GM19468 (cell line): Measurements from ENCODE around the gene RNF5.
"Not testable (repeated sequence)": the region's sequence is repeated elsewhere in the genome, so short reads cannot be mapped to it uniquely, and the experiment has no call there.

Experiments used
- ATAC-seq: cut with Tn5 transposase; IDR thresholded peaks from one replicate; pipeline ENCODE4 v1.9.1; 2021; ENCODE audit warnings: mild to moderate bottlenecking, moderate library complexity, moderate number of reproducible peaks; ENCODE audit not compliant: unreplicated experiment; ENCODE audit errors: extremely low read depth

RNF5 gene

DNA sequence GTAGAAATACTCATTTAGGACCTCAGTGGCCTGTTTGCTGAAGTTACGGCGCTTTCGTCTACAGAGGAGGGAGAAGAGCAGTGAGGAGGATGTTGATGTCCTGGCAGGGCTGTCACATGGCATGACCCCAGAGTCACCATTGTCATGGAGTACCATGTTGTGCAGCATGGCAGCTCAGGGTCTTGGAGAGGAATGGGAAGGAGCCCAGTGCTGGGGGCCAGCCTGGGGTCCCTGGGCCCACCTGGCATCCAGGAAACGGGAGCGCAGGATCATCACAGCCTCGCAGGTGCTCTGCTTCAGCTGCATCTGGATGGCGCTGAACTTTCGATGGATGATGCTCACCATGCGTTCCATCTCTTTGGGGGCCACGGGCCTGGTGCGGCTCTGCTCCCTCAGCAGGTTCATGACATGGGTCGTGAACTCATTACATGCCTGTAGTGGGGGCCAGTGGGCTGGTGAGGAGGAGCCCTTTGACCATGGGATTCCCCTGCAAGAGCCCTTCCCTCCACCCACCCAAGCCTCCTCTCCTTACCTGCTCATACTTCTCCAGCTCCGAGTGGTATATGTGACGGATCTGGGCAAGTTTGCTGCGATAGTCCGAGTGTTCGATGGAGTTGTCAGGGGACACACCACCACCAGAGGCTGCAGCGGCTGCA lies 9.6 kb downstream of the RNF5 start:
- not testable (repeated sequence) for ATAC-seq

DNA sequence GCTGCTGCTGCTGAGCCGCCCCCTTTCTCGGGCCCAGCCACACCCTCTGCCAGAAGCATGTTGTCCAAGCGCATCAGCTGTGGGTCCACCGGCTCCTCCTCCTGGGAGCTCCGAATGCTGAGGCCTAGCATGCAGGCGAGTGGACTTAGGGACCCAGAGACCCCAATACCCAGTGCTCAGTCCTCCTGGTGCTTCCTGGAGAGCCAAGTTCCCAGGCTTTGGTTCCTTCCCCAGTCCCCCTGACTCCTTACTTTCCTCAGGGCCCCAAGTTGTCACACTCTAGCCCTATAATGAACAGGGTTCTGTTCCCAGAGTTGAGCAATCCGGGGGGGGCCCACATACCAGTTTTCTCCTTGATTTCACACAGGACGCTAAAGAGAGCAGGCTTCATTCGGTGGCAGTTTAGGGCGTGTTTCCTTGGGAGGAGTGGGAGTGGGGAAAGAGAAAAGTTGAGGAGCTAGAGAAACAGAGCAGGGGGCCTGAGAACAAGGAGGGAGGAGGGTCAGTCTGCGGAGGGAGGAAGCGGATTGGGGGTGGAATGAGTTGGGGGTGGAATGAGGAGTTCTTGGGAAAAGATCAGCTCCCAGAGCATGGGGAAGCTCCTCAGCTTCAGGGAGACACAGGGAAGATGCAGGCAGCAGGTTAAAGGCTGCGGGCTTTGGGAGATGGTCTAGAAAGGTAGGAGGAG lies 10.3 kb downstream of the RNF5 start:
- no peak for ATAC-seq

DNA sequence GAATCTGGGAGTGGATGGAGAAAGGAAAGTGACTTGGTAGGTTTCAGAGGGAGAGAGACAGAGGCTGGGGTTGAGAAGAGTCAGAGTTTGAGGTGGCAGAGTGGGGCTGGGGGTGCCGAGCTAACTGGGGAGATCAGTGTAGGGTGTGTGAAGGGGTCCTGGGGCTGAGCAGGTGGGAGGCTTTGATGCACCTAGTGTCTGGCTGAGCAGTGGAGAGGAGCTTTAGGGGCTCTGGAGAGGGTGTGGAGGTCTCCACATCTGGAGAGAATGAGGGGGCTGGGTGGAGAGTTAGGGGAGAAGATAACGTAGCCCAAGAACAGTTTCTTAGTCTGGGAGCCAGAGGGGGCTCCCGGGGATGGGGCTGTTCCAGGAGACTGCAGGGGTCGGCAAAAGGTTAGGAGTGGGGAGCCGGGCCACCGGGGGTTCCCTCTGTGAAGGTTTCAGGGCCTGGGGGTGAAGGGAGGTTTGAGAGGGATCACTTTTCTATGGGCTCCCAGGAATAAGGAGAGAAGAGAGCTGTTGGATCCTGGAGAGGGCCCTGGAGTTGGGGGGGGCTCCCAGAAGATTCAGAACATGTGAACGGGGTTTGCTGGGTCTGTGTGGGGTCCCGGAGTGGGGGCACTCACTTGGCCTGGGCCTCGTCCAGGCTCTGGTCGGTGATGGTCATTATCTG lies 11.0 kb downstream of the RNF5 start:
- ATAC-seq = no peak

DNA sequence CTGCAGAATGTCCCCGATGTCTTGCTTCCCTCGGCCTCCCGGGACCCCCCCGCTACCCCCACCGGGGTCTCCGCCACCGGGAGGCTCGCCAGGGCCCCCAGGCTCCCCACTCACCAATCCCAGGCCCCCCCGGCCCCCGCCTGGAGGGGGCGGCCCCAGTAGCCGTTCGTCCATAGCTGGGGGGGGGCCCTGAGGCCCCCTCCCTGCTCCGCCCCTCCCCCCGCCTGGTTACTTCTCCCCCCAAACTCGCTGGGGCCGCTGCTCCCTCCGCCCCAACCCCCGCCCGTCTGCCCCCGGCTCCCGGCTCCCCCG lies 11.5 kb downstream of the RNF5 start:
- ATAC-seq = no peak

DNA sequence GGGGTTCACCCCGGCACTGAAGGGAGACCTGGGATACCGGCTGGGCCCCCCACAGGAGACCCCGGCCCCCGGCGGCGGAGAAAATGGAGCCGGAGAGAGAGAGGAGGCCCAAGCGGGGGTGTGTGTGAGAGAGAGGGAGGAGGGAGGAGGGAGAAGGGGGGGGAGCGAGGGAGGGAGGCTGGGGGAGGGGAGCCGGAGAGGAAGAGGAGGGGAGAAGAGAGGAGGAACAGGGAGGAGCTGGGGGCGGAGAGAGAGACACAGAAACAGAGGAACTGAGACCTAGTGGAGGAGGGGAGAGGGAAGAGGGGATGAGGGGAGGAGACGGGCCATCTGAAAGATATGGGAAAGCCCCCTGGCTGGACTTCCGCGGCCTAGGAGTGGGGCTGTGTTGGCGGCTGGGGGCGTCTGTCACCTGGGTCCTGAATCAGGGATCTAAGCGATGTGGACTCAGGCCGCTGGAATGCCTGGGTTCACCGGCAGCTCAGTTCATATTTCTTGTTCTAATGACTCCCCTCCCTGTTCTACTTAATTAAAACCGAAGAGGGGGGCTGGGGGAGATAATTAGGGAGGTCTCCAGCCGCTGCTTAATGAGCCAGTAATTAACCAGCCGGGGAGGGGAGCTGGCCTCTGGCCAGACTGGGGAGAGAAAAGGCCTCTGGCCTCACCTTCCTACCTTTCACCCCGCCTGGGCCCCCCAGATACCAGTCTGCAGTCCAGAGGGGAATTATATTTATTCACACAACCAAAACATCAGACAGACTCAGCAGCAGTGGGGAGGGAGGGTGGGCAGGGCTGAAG lies 12.0 kb downstream of the RNF5 start, which contains the start of gene PBX2:
Gene PBX2, minus strand, starts transcription at position 149 of the 798 bp plus-strand sequence. CDS start 287 bp downstream, outside the sequence.
- ATAC-seq = no peak

DNA sequence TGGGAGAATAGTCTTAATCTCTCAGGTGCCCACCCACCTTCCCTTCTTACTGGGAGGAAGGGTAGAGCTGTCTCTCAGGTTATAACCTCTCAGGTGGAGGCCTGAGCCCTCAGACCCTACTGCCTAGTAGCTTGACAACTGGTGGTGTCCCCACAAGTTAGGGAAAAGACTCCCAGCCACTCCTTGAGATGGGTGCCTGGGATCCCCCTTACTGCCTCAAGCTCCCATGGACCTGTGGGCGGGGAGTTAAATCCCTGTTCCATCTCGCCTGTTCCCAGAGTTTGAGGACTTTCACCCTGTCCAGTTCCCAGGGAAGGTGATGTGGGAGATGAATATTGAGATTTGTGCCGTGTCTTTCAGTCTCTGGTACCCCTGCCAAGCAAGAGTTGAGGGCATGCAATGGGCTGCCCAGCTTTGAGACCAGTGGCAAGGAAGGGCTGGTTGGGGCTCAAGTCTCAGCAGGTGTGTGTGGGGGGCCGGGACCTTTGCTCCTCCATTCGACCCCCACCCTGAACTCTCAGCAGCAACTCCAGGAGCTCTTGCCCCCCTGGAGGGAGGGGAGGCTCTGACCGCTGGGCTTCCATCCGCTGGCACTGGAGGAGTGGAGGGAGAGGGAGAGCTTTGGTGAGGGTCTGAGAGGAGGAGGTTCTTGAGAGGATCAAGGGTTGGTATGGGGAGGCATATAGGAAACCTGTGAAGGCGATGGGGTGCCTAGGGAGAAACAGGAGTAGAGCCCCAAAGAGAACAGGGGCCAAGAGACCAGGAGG lies 12.9 kb downstream of the RNF5 start:
- no peak for ATAC-seq

DNA sequence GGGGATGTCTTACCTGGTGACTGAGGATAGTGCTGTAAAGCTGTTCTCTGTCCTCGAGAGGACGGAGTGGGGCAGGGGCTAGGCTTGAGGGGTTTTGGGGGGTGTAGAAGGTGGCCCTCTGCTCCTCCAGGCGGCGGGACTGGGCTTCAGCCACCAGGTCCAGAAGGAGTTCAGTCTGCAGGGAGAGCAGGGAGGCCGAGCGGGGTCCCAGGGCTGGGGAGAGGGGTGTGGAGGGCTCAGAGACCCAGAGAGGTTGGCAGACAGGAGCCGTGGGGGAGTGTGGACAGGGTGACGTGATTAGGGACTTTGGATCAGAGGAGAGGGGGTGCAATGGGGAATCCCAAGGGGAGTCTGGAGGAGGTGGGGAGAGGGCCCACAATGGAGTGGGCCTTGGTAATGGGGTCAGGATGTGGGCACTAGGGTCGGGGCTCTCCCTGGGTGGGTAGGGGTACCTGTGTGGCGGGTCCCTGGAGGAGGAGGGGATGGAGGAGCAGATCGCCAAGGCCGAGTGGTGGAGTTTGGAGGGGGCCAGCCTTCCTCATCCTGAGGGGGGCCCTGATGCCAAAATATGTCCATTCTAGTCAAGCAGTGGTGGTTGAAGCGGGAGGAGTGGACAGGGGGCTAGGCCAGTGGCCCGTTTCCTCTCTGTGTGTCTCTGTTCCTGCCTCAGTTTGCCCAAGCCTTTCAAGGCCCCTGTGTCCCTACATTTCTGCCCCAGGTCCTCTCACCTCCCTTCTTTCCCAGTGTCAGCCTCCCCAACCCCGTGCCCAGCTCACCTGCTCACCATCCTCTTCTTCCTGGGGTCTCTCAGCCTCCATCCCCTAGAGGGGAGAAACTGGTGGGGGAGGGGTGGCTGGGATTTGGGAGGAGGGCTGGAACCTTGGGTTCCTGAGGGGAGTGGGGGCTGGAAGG lies 13.7 kb downstream of the RNF5 start:
- no peak for ATAC-seq

DNA sequence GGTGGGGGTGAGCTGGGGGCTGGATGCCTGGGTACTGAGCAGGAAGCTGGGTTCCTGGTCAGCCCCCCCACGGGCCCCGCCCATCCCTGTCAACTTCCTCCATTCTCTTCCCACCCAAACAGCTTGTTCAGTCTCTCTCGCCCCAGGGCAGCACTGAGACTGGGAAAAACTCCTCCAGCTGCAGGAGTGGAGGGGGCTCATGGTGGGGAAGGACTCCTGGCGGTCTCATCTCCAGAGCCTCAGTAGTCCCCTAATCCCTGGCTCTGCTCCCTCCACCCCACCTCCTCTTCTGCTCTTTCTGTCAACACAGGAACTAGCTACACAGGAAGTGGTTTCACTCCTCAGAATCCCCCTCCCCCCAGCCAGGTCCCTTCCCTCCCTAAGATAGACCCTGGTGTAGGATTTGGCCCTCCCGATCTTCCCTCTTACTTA lies 14.4 kb downstream of the RNF5 start, which contains the start of gene GPSM3:
Gene GPSM3, minus strand, starts transcription at position 36 of the 432 bp plus-strand sequence. CDS start 130 bp downstream, outside the sequence.
- no peak for ATAC-seq

DNA sequence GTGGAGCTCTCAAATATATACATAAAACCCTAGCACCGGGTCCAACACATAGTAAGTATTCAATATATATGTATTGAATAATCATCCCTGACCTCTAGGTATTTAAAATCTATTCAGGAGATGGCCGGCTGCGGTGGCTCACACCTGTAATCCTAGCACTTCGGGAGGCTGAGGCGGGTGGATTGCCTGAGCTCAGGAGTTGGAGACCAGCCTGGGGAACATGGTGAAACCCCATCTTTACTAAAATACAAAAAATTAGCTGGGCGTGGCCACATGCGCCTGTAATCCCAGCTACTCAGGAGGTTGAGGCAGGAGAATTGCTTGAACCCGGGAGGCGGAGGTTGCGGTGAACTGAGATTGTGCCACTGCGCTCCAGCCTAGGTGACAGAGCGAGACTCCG lies 14.9 kb downstream of the RNF5 start:
- ATAC-seq = not testable (repeated sequence)

DNA sequence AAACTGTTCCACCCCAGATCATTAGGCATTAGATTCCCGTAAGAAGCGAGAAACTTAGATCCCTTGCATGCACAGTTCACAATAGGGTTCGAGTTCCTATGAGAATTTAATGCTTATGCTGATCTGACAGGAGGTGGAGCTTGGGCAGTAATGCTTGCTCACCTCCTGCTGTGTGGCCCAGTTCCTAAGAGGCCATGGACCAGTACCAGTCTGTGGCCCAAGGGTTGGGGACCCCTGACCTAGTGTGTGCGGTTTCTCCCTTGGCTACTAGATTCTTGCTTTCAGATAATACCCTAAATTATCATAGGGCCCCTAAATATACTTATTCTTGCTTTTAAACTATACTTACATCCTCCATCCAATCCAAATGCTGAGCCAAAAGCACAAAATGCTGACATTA lies 16.2 kb downstream of the RNF5 start:
- ATAC-seq = no peak

DNA sequence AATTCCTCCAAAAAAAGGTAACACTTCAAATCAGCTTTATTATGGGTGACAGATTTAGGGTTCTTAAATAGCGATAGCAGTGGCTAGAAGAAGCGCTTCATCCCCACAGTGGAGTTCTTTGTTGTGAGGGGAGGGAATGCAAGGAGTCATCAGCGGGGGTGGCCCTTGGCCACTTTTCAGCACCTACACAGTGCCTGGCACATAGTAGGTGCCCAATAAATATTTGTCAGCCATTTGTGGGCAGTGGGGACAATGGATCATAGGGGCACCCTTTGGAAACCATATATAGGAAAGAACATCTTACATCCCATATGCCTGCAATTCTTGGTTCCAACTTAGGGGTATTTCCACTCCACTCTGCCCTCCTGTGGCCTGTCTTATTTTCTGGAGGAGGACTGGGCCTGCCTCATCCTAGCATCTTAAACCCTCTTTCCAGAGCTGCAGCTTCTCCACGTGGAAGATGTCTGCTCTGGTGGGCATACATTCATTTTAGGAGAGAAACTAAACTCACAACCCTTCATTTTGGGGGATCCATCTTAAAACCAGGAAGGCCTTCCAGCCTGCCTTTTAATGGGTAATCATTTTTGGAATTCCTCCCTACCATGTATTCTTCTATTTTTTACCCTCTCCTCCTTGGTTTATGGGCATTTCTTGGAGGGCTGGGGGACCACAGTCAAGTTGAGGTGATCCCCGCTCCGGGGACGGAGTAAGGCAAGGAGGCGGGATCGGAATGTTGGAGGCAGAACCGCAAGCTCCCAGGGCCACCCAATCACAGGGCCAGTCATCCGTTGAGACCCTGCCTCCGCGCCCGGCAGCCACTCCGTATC lies 16.8 kb downstream of the RNF5 start:
- ATAC-seq = no peak

DNA sequence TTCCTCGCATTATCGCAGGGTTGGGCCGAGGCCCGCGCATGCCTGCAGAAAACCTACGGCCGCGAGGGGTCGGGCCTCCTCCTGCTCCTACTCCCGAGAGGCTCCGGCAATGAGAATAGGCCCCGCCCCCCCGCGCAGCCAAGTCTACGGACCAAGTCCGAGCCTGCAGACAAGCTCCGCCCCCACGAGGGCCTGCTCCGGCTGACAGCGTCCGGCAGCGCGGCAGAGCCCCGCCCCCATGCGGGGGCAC lies 17.4 kb downstream of the RNF5 start:
- peak; percentile 85 for ATAC-seq

DNA sequence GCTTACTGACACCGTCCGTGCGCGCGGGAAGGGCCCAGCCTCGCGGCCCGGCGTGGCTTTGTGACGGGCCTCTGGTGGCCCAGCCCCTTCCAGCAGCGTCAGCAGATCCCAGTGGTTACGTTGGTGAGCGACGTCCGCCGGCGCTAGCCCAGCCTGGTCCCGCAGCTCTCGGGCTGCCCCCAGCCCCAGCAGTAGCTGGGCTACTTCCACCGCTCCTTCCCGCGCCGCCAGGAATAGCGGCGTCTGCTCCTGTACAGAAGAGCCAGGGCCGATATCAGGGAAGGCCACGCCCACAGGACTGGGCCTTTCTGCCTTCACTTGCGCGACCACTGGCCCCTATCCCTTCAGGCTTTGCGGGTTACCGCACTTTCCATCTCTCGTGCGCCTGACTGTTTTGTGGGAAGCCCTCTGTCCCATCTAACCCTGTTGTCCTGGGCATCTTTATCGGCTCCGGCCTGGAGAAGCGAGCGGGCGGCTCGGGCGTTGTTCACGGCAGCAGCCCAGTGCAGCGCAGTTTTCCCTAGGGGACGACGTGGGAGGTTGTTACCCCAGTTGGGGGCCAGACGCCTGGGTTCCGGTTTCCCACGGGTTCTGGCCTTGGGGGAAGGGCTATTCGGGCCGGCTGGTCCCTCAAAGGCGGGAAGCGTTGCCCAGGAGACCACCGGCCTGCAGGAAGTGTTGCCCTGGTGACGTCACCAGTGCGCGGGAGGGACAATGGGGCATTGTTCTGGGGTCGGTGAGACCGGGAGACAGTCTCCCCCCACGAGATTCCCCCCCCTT lies 17.9 kb downstream of the RNF5 start:
- ATAC-seq = no peak

DNA sequence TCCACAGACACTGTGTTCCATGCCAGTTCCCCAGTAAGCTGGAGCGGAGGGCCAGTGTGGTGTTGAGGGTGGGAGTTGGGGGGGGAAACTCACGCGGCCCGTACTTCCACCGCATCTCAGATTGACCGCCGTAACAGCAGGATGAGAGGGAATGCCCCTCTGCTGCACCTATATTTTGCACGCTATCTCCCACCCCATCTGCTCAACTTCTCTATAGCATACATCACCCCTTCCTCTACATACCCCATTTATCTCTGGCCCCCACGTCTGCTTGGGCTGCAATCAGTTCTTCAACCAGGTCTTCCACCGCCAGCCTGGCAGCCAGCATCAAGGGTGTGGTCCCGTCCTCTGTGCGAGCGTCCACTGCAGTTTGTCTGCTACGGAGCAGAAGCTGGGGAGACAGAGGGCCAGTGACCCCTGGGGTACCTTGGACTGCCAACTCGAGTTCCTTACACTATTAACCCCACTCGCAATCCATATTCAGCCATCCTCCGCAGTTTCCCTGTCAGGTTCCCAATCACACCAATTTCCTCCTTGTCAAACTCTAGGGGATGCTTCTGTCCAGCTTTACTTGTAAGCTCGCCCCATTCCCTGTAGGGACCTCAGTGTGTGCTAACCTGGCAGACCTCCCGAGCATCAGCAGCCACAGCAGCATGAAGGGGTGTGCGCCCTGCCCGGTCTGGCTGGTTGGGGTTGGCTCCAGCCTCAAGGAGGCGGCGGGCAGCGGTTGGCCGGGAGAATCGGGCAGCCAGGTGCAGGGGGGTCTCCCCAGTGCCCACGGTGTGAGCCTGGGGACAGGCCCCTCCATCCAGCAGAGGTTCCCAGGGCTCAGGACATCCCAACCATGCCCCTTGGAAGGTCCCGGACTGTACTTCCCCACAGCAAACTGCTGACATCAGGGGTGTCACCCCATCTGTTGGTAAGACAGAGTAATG lies 18.7 kb downstream of the RNF5 start:
- ATAC-seq = no peak

DNA sequence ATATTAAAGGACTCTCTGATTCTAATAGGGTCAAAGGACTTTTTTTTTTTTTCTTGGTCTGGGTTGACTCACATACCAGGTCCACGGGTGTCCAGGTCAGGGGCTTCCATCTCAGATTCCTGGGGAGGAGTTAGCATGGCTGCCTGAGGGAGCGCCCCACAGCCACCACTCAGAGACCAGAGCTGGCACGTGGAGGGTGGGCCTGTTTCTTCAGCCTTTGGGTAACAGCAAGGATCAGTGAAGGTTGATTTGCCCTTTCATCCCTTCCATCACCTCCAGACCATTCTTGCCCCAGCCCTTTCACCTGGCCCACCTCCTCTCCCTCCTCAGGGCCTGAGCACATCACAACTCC lies 20.1 kb downstream of the RNF5 start:
- ATAC-seq = no peak

DNA sequence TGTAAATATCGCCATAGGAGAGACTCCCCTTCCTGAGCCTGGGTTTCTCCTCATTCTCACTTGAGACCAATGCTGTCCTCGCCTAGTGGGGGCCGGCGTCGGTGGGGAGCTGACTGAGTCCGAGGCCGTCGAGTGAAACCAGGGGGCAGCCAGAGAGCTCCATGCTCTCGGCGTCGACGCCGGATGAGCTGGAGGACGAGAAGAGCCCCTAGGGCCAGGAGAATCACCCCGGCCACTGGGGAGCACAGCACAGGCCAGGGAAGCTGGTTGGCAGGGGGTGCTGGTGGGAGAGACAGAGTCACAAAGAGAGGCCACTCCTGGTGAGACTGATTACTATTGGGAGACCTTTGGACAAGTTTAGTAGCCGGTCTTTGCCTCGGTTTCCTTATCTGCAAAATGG lies 20.7 kb downstream of the RNF5 start:
- ATAC-seq = no peak
